Measurements from ENCODE around the gene FREY1. TPM values are rescaled to one million over a fixed set of nuclear protein-coding genes. Genes with fewer than 3 reads are reported as not detected.

The FREY1 gene
- total RNA-seq, 2 donors from 2014 or later: 0.59 to 2.8 TPM

- Histone ChIP-seq H3K27me3 (replicated peaks; ENCODE audit: insufficient read depth) (no peaks in the 10 kb centered on the region), H3K4me3 (no peak overlapping the region), H3K36me3 (no peaks in the 10 kb centered on the region), H3K9me3 (no peaks in the 10 kb centered on the region), H3K27ac (no peak overlapping the region), H3K4me1 (replicated peaks) (peaks cover 4% of the 10 kb centered on the region)
- whole genome bisulfite sequencing: 58% methylated on average over 13 of the region's 13 CpGs
- intact Hi-C loops (cut with DNase I): no loop called here
- TF ChIP-seq, protein P1, sequence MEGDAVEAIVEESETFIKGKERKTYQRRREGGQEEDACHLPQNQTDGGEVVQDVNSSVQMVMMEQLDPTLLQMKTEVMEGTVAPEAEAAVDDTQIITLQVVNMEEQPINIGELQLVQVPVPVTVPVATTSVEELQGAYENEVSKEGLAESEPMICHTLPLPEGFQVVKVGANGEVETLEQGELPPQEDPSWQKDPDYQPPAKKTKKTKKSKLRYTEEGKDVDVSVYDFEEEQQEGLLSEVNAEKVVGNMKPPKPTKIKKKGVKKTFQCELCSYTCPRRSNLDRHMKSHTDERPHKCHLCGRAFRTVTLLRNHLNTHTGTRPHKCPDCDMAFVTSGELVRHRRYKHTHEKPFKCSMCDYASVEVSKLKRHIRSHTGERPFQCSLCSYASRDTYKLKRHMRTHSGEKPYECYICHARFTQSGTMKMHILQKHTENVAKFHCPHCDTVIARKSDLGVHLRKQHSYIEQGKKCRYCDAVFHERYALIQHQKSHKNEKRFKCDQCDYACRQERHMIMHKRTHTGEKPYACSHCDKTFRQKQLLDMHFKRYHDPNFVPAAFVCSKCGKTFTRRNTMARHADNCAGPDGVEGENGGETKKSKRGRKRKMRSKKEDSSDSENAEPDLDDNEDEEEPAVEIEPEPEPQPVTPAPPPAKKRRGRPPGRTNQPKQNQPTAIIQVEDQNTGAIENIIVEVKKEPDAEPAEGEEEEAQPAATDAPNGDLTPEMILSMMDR (IDR thresholded peaks at IDR 0.05): no peak
- TF ChIP-seq POLR2A (IDR thresholded peaks at IDR 0.05) (no peak), POLR2AphosphoS5 (IDR thresholded peaks at IDR 0.05) (no peak)
- no peak for DNase-seq (ENCODE audit: low spot score)
These were observed 21.6 kb upstream of the FREY1 start for GRCh38 chr11:45928535-45929215.

DNA sequence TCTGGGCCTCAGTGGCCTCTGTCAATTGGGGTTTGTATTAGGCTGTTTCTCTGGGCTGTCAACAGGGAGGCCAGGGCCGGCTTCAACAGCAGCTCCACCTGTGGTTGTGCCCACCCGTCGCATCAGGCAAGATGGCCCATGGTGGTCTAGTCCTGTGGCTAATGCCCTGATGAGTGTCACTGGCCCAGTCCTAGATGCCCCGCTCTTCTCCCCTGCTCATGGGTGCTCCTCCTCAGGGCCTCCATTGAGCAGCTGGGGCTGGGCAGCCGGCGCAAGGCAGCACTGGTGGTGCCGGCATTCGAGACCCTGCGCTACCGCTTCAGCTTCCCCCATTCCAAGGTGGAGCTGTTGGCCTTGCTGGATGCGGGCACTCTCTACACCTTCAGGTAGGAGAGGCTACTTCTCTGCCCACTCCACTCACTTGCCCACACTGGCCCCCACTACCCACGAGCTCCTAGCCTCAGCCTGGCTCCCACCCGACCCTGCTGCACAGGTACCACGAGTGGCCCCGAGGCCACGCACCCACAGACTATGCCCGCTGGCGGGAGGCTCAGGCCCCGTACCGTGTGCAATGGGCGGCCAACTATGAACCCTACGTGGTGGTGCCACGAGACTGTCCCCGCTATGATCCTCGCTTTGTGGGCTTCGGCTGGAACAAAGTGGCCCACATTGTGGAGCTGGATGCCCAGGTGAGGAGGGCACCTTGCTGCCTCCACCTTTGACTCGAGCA lies 20.8 kb upstream of the FREY1 start:
- no peak for TF ChIP-seq POLR2A (IDR thresholded peaks at IDR 0.05)
- TF ChIP-seq POLR2AphosphoS5 (IDR thresholded peaks at IDR 0.05): no peak
- TF ChIP-seq, protein P1 (IDR thresholded peaks at IDR 0.05): no peak
- Histone ChIP-seq H3K27ac (no peak overlapping the region), H3K4me1 (replicated peaks) (no peaks in the 10 kb centered on the region), H3K36me3 (no peaks in the 10 kb centered on the region), H3K4me3 (no peak overlapping the region), H3K9me3 (no peaks in the 10 kb centered on the region), H3K27me3 (replicated peaks; ENCODE audit: insufficient read depth) (no peaks in the 10 kb centered on the region)
- WGBS: 86% methylated on average over 27 of the region's 27 CpGs
- intact Hi-C loops (cut with DNase I): no loop called here
- DNase-seq (ENCODE audit: low spot score): no peak

DNA sequence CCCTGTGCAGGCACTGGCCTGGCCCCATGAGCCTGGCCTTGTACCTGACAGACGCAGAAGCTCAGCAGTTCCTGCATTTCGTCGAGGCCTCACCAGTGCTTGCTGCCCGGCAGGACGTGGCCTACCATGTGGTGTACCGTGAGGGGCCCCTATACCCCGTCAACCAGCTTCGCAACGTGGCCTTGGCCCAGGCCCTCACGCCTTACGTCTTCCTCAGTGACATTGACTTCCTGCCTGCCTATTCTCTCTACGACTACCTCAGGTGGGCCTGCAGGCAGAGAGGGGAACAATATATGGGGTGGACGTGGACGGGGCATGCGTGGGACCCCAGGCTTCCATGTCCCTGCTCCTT lies 20.2 kb upstream of the FREY1 start:
- Histone ChIP-seq H3K9me3 (no peaks in the 10 kb centered on the region), H3K4me3 (no peak overlapping the region), H3K4me1 (replicated peaks) (no peaks in the 10 kb centered on the region), H3K36me3 (no peaks in the 10 kb centered on the region), H3K27me3 (replicated peaks; ENCODE audit: insufficient read depth) (no peaks in the 10 kb centered on the region), H3K27ac (no peak overlapping the region)
- TF ChIP-seq POLR2AphosphoS5 (IDR thresholded peaks at IDR 0.05): no peak
- TF ChIP-seq, protein P1 (IDR thresholded peaks at IDR 0.05): no peak
- TF ChIP-seq POLR2A (IDR thresholded peaks at IDR 0.05): no peak
- intact Hi-C loops (cut with DNase I): no loop called here
- no peak for DNase-seq (ENCODE audit: low spot score)
- 75% methylated on average over 15 of the region's 15 CpGs for WGBS

GRCh38 chr11:45926536-45927331 lies 19.7 kb upstream of the FREY1 start:
- Histone ChIP-seq H3K36me3 (no peaks in the 10 kb centered on the region), H3K4me3 (no peak overlapping the region), H3K27me3 (replicated peaks; ENCODE audit: insufficient read depth) (no peaks in the 10 kb centered on the region), H3K4me1 (replicated peaks) (peaks cover 3% of the 10 kb centered on the region), H3K9me3 (no peaks in the 10 kb centered on the region), H3K27ac (no peak overlapping the region)
- intact Hi-C loops (cut with DNase I): no loop called here
- no peak for DNase-seq (ENCODE audit: low spot score)
- TF ChIP-seq POLR2AphosphoS5 (IDR thresholded peaks at IDR 0.05): no peak
- TF ChIP-seq, protein P1 (IDR thresholded peaks at IDR 0.05): no peak
- TF ChIP-seq POLR2A (IDR thresholded peaks at IDR 0.05): no peak
- WGBS: 91% methylated on average over 12 of the region's 12 CpGs
